HG03175 (cell line): Measurements from ENCODE around the gene DNAJB13.

Experiments
- ATAC-seq: cut with Tn5 transposase; IDR thresholded peaks from one replicate; pipeline ENCODE4 v1.9.1; 2021; ENCODE audit warnings: mild to moderate bottlenecking, moderate library complexity; ENCODE audit not compliant: unreplicated experiment

DNAJB13 gene

DNA sequence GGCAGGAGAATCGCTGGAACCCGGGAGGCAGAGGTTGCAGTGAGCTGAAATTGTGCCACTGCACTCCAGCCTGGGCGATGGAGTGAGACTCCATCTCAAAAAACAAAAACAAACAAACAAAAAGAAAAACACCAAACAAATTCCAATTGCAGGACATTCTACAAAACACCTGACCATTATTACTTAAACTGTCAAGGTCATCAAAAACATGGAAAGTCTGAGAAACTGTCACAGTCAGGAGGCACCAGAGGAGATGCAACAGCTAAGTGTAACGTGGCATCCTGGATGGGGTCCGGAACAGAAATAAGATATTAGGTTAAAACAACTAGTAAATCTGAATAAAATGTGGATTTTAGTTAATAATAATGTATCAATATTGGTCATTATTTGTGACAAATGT is 914 bp upstream of the DNAJB13 start:
- ATAC-seq: no peak

GRCh38 chr11:73951797-73952196 is 971 bp downstream of the DNAJB13 start:
- no peak for ATAC-seq

- ATAC-seq: no peak
These were observed 6.2 kb downstream of the DNAJB13 start for GRCh38 chr11:73956876-73957653.

DNA sequence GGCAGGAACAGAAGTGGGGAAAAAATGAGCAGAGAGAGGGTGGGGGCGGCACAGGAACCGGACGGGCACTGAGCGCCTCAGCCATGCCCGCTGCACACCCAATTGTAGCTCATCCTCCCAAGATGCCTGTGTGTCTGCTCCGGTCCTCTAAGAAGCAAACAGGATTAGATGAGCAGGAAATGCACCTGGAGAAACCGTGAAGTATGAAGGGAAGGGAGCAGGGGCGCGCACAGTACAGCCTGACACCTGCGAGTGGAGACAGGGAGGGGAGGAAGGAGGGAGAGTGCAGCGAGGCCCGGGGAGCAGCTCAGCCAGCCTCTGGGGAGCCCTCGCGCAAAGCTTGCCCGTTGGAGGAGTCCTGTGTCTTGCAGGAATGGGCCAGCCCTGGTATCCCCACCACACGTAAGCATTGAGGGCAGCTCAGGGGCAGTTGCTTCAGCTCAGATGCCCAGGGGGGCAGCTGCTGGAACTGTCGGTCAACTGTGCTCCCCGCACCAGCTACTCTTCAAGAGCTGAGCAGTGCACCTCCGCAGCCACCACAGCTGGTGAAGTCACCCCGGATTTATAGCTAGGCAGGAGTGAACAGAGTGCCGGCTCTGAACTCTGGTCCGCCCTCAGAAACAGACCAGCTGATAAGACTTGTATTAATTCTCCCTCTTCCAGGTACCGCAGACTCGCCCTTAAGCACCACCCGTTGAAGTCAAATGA is 7.0 kb downstream of the DNAJB13 start:
- ATAC-seq: no peak

DNA sequence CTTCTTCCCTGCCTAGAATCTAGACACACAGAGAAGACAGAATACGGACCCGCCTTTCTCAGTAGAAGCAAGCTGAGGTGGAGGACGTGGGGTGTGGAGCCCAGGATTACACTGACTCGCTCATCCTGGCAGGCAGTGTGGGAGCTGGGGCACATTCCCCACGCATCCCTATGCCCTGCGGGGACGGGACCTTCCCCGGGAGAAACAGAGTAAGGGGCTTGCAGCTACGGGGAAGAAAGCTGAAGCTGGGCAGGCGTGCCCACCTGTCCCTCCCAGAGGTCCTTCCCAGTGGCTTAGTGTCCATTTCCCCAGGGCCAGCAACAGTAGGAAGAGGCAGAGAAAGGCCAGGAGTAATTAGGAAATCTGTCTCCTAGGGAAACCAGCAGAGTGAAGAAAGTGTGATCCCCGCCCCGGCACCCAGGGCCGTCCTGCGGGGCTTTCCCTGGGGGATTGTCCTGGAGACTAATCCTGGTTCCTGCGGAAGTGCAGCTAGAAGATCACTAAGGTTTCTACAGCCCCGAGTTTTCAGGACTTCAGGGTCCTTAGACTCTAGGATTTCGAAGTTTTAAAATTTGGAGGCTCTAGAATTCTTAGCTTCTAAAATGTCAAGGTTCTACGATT is 7.8 kb downstream of the DNAJB13 start:
- no peak for ATAC-seq

DNA sequence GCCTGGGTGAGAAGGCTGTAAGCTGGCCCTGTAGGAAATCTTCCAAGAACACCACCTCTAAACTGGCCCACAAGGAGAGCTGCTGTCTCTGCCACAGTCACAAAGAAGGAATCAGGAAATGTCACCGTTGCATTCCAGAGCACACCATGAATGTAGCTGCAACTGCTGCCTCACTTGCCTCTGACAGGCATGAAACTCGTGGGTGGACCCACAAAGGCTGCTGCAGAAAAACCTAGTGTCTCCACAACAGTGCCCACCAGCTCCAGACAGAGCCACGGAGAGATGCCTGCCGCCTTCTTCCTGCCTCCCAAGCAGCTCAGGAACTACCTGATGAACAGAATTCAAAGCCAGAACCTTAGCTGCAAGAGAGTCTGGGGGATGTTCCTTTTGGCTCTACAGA is 10.5 kb downstream of the DNAJB13 start:
- no peak for ATAC-seq

DNA sequence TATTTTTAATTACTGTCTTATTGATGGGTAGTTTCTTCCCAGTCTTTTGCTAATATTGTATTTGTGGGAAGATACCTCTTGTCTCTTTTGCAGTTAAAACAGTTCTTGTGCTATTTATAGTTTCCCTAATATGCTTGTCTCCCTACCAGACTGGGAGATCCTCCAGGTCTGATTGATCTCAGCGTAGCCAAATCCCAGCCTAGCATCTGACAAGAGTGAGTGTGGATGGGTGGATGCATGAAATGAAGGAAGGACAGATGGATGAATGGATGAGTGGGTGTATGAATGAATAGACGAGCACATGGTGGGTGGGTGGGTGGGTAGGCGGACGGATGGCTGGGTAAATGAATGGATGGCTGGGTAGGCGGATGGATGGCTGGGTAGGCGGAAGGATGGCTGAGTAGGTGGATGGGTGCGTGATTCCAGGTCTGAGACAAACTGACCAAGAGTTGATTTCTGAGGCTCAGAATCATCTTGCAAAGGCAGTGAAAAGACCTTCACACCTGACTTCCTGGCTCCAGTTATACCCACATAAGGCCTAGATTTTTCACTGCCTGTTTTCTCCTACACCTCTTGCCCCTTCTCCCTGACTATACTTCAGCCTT is 11.4 kb downstream of the DNAJB13 start:
- ATAC-seq: no peak

- ATAC-seq: no peak
These were observed 13.0 kb downstream of the DNAJB13 start for GRCh38 chr11:73963861-73964260.

- ATAC-seq: no peak
These were observed 14.4 kb downstream of the DNAJB13 start for GRCh38 chr11:73965076-73965763.

- ATAC-seq: no peak
These were observed 14.9 kb downstream of the DNAJB13 start for GRCh38 chr11:73965764-73966121.

DNA sequence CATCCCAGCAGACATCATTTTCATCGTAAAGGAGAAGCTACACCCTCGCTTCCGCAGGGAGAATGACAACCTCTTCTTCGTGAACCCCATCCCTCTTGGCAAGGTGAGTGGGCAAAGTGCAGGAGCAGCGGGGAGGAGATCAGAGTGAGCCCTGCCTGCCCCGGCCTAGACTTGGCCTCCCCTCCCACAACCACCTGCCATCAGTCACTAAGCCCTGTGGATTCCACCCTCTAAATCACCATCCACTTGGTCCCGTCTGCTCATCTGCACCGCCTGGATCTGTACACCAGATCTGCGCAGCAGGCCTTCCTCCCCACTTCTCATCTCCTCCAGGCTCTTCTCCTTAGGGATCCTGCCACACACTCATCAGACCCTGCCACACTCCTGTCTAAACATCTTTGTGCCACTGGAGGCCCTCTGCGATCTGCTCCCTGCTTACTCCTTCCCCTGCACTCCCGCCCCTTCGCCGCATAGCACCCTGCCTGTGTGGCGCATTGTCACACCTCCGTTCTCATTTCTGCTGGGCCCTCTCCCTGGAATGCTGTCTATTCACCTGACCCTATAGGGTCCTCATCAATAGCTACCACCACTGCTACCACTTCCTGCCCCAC is 17.6 kb downstream of the DNAJB13 start:
- ATAC-seq: no peak

GRCh38 chr11:73969091-73969490 is 18.3 kb downstream of the DNAJB13 start:
- ATAC-seq: no peak

- no peak for ATAC-seq
These were observed 19.4 kb downstream of the DNAJB13 start for GRCh38 chr11:73969991-73970800.

DNA sequence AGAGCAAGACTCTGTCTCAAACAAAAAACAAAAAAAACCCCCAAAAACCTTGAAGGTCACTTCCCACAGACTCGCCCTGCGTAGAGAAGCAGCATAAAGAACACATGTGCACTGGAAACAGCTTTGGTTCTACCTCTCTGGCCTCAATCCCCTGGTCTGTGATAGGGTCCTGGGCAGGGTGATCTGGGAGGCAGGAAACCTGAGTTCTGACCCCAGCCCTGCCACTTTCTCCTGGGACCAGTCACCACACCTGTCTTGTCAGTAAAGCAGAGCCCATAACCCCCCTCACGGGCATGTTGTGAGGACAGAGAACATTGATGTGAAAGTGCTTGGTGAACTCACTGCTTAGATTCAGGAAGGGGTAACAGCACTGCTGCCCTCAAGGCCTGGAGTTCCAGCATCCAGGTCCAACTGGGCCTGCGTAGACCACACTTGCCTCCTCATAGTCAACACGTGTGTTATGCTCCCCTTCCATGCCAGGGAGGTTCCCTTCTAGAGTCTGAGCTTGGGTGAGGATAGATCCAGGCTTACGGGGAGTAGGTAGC is 20.4 kb downstream of the DNAJB13 start:
- ATAC-seq: no peak

GRCh38 chr11:73972187-73972586 is 21.4 kb downstream of the DNAJB13 start:
- ATAC-seq: no peak

- no peak for ATAC-seq
These were observed 22.0 kb downstream of the DNAJB13 start for GRCh38 chr11:73972620-73973449.

DNA sequence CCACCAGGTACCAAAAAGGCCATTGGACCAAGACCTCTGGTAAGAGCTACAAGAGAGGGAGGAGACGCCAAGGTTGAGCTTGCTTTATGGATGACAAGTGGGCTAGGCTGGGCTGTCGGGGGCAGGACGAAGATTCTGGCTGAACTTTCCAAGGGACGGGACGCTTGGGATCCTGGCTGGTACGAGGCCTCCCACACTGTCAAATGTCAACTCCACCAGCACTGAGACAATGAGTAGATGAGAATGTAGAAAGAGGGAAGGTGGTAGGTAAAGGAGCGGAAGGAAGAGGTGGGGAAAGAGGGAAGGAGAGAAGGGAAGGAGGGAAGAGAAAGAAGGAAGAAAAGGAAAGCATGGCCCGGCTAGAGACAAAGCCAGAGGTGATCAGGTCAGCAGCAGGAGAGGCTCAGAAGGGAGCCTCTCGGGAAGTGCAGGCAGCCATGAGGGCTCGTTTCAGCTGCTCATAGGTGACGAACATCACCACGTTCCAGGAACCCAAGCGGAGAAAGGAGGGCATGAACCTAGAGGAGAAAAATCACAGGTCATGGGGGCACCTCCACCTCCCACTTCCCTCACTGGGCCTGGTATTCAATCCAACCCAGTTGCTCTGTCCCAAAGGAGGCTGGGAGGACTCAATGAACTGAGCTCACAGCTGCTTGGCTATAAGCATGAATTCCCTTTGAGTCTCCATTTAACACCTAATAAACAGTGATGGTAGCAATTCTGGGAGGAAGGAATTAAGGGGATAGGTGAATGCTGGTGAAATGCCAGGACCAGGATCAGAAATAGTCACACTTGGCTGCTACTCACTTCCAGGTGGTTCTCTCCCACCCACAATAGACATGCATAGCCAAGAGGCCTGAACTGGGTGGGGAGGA is 24.0 kb downstream of the DNAJB13 start:
- no peak for ATAC-seq

- ATAC-seq: no peak
These were observed 24.6 kb downstream of the DNAJB13 start for GRCh38 chr11:73975479-73975757.
